Measurements from ENCODE around the gene PGAP2. TPM values are rescaled to one million over a fixed set of nuclear protein-coding genes. Genes with fewer than 3 reads are reported as not detected.

PGAP2 gene
- total RNA-seq, 1 experiment from 2014 or later: 39.5 TPM

DNA sequence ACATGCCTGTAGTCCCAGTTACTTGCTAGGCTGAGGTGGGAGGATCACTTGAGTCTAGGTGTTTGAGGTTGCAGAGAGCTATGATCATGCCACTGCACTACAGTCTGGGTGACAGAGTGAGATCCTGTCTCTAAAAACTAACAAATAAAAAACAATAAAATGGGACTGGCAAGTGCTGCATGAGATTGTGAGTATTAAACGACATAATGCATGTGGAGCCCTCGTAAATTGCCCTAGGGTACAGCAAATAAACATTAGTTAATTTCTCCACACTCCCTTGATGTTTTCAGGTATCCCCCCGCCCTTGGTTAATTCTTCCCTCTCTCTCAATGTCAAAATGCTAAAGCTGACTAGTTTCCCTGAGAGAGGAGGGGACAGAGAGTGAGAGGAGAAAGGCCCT is 37.3 kb downstream of the PGAP2 start:
- ChIA-PET CTCF (no interaction called here), POLR2A (ENCODE audit: unreplicated experiment) (no interaction called here)
- Histone ChIP-seq H3K79me2 (ENCODE audit: low read depth) (no peaks in the 10 kb centered on the region), H3K27ac (no peak overlapping the region), H3K9me2 (ENCODE audit: insufficient read depth) (no peaks in the 10 kb centered on the region), H3K4me1 (replicated peaks; ENCODE audit: insufficient read depth) (peaks cover 7% of the 10 kb centered on the region), H4K20me1 (ENCODE audit: insufficient read depth) (no peaks in the 10 kb centered on the region), H3K36me3 (ENCODE audit: low read depth) (no peaks in the 10 kb centered on the region), H3F3A (ENCODE audit: insufficient read depth, low read depth) (no peaks in the 10 kb centered on the region; the same call in 1 of the 2 replicates), H2AFZ (no peak overlapping the region), H3K4me3 (no peak overlapping the region), H3K9me3 (ENCODE audit: insufficient read depth, low read depth) (no peaks in the 10 kb centered on the region), H3K4me2 (no peak overlapping the region), H3K27me3 (ENCODE audit: insufficient read depth, low read depth) (no peaks in the 10 kb centered on the region)
- TF ChIP-seq, protein P1, sequence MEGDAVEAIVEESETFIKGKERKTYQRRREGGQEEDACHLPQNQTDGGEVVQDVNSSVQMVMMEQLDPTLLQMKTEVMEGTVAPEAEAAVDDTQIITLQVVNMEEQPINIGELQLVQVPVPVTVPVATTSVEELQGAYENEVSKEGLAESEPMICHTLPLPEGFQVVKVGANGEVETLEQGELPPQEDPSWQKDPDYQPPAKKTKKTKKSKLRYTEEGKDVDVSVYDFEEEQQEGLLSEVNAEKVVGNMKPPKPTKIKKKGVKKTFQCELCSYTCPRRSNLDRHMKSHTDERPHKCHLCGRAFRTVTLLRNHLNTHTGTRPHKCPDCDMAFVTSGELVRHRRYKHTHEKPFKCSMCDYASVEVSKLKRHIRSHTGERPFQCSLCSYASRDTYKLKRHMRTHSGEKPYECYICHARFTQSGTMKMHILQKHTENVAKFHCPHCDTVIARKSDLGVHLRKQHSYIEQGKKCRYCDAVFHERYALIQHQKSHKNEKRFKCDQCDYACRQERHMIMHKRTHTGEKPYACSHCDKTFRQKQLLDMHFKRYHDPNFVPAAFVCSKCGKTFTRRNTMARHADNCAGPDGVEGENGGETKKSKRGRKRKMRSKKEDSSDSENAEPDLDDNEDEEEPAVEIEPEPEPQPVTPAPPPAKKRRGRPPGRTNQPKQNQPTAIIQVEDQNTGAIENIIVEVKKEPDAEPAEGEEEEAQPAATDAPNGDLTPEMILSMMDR (conservative IDR thresholded peaks at IDR 0.05): no peak
- TF ChIP-seq EZH2 (IDR thresholded peaks at IDR 0.05; ENCODE audit: low read depth): no peak
- DNase-seq: no peak
- intact Hi-C loops (cut with micrococcal nuclease; ENCODE audit: unreplicated experiment): no loop called here
- BruUV-seq (replicated peaks): no TSS peak

DNA sequence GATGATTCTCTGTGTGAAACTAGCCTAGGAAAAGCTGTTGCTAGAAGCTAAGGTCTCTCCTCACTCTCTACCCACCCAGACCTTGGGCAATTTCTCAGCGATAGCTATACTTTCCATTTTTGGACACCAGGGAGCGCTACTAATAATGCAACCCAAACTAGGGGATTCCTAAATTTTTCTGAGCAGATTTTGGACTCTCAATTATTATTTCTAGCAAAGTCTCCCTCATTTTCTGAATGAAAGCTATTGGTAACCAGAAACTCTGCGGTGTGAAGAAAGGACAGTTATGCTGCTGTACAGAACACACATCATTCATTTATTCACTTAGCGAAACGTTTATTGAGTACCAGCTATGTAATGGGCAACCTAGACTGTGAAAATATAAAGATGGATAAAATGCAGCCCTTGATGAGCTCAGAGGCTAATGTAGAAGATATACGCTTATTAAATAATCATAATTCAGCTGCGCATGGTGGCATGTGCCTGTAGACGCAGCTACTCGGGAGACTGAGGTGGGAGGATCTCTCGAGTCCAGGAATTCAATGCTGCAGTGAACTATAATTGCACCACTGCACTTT is 41.0 kb downstream of the PGAP2 start:
- Histone ChIP-seq H3K9me2 (ENCODE audit: insufficient read depth) (no peaks in the 10 kb centered on the region), H2AFZ (no peak overlapping the region), H3K27ac (no peak overlapping the region), H3K4me1 (replicated peaks; ENCODE audit: insufficient read depth) (peaks cover 2% of the 10 kb centered on the region; the same call in 1 of the 2 replicates), H4K20me1 (ENCODE audit: insufficient read depth) (no peaks in the 10 kb centered on the region), H3K4me2 (no peak overlapping the region), H3K4me3 (no peak overlapping the region), H3F3A (ENCODE audit: insufficient read depth, low read depth) (no peaks in the 10 kb centered on the region), H3K27me3 (ENCODE audit: insufficient read depth, low read depth) (no peaks in the 10 kb centered on the region), H3K79me2 (ENCODE audit: low read depth) (no peaks in the 10 kb centered on the region), H3K36me3 (ENCODE audit: low read depth) (no peaks in the 10 kb centered on the region), H3K9me3 (ENCODE audit: insufficient read depth, low read depth) (no peaks in the 10 kb centered on the region)
- no peak for TF ChIP-seq EZH2 (IDR thresholded peaks at IDR 0.05; ENCODE audit: low read depth)
- TF ChIP-seq, protein P1 (conservative IDR thresholded peaks at IDR 0.05): peak; percentile 72
- intact Hi-C loops (cut with micrococcal nuclease; ENCODE audit: unreplicated experiment): loop anchor here (1.0 kb wide), 1 partner anchor 223 kb away; no protein-coding TSS in a partner anchor
- BruUV-seq (replicated peaks): no TSS peak
- peak in 1 of 2 experiments; percentile 12 for DNase-seq
- ChIA-PET CTCF (interaction anchor here (0.6 to 1.9 kb wide), 3 partner anchors 16 to 225 kb away, joined by 3 to 19 read pairs (median 3); no protein-coding TSS in a partner anchor), POLR2A (ENCODE audit: unreplicated experiment) (interaction anchor here (0.6 to 0.7 kb wide), 3 partner anchors 12 to 231 kb away, joined by 3 to 10 read pairs (median 4); no protein-coding TSS in a partner anchor)

DNA sequence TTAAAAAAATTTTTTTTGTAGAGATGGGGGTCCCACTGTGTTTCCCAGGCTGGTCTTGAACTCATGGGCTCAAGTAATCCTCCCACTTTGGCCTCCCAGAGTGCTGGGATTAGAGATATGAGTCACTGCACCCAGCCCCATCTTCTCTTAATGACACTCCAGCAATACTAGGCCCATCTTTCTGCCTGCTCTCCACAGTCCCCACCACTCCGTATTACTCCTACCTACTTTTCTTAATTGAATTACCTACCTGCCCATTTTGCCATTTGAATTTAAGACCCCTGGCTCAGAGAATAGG is 45.1 kb downstream of the PGAP2 start:
- ChIA-PET POLR2A (ENCODE audit: unreplicated experiment) (no interaction called here), CTCF (interaction anchor here (0.8 kb wide), 1 partner anchor 12 kb away, joined by 3 read pairs; no protein-coding TSS in a partner anchor)
- Histone ChIP-seq H3K4me3 (no peak overlapping the region), H3K79me2 (ENCODE audit: low read depth) (peaks cover 28% of the 10 kb centered on the region), H3F3A (ENCODE audit: insufficient read depth, low read depth) (no peaks in the 10 kb centered on the region), H3K4me1 (replicated peaks; ENCODE audit: insufficient read depth) (peaks cover 27% of the 10 kb centered on the region), H4K20me1 (ENCODE audit: insufficient read depth) (no peaks in the 10 kb centered on the region), H3K27ac (no peak overlapping the region), H3K27me3 (ENCODE audit: insufficient read depth, low read depth) (no peaks in the 10 kb centered on the region), H3K9me2 (ENCODE audit: insufficient read depth) (no peaks in the 10 kb centered on the region), H3K36me3 (ENCODE audit: low read depth) (no peaks in the 10 kb centered on the region), H3K9me3 (ENCODE audit: insufficient read depth, low read depth) (no peaks in the 10 kb centered on the region), H3K4me2 (no peak overlapping the region), H2AFZ (no peak overlapping the region)
- intact Hi-C loops (cut with micrococcal nuclease; ENCODE audit: unreplicated experiment): no loop called here
- no peak for DNase-seq
- no TSS peak for BruUV-seq (replicated peaks)
- TF ChIP-seq, protein P1 (conservative IDR thresholded peaks at IDR 0.05): no peak
- TF ChIP-seq EZH2 (IDR thresholded peaks at IDR 0.05; ENCODE audit: low read depth): no peak

All from PC-9 (cell line).